ENCODE measurements around the gene PRCC.

Gene PRCC

GRCh38 chr1:156841295-156841855 is 74.0 kb downstream of the PRCC start:
- DNase-seq (ENCODE audit: low spot score), result no peak

- no peak for DNase-seq (ENCODE audit: low spot score)
Observed at GRCh38 chr1:156842618-156843300, 75.4 kb downstream of the PRCC start.

DNA sequence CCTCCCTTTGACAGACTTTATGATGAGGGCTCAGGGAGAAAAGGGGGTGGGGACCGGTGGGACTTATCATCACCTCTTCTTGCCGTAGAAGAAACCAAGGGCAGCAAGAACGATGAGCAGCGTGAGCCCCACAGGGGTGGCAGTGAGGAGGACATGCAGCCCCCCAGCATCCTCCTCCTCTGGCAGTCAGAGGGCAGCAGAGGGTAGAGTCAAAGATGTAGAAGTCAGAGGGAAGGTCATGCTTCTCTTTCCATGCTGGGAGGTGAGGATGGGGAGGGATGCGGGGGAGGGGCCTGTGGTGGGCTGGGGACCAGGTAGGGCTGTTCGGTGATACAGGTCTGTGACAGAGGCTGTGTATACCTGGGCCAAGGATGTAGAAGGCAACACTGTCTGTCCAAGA is 76.8 kb downstream of the PRCC start:
- DNase-seq (ENCODE audit: low spot score), result no peak

DNA sequence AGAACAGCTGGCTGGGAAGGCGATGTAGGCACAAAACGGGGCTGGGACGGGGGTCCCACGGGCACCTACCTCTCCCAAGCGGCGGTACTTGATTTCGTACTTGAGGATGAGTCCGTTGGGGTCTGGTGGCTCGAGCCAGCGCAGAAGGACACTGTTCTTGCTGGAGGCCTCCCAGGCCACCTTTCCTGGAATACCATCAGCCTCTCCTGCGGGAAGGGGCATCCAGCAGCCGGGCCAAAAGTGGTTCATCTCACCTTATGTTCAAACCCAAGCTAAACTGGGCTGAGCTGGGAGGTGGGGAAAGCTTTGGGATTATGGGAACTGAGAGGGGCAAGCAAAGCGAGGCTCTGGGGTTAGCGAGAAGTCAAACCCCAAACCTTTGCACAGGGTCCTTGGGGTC is 77.3 kb downstream of the PRCC start:
- DNase-seq (ENCODE audit: low spot score), result no peak

GRCh38 chr1:156845055-156845952 is 78.0 kb downstream of the PRCC start:
- DNase-seq (ENCODE audit: low spot score), result no peak

- no peak for DNase-seq (ENCODE audit: low spot score)
Observed at GRCh38 chr1:156845953-156846545, 78.7 kb downstream of the PRCC start.

DNA sequence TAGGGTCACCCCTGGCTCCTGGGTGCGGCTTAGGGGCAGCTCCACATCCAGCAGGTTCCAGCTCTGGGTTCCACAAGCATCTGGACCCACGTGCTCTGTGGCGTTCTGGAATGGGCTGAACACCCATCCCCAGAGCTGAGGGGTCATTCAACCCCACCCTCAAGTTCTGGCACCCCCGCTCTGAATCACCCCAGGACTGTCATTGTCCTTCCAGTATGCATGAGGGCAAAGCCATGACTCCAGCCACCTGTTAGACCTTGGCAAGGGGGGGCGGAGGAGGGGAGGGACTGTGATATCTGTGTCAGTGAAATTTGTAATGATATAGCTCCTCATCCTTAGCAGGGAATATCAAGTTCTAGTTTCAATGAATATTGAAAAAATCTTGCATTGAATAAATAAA is 79.3 kb downstream of the PRCC start:
- DNase-seq (ENCODE audit: low spot score), result no peak

DNA sequence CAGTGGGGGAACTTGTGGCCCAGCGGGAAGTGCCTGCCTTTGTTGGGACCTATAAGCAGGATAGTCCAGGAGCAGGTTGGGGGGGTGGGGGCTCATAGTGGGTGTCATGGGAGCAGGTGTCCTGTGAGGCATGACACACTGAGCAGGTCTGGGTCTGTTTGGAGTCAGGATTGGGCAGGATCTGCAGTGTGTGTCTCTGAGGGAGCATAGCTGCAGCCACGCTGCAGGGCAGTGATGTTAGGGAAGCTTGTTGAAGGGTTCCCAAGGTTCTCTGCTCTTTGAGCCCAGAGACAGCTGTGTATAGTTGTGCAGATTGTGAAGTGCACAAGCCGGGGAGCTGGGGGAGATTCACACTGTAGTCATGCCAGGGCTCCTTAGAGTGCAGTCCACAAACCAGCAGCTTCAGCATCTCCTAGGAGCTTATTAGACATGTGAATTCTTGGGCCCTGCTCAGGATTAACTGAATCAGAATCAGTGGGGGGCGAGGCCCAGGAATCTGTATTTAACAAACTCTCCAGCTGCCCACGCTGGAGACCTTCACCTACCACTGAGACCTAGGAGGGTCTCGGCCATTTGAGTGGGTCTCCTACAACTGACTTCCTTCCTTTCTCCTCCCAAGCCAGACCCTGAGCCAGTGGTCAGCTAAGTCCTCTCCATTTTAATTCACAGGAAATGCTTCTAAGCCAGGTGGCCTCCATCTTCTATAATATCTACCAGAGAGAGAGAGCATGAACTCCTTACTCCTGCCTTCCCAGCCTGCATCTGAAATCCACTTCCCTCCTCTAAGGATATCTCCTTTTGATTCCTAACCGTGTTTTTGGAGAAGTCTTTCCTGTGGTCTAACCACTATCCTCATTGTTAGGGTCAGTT is 80.5 kb downstream of the PRCC start:
- no peak for DNase-seq (ENCODE audit: low spot score)

GRCh38 chr1:156848461-156849150 is 81.3 kb downstream of the PRCC start:
- DNase-seq (ENCODE audit: low spot score), result peak; percentile 46

DNA sequence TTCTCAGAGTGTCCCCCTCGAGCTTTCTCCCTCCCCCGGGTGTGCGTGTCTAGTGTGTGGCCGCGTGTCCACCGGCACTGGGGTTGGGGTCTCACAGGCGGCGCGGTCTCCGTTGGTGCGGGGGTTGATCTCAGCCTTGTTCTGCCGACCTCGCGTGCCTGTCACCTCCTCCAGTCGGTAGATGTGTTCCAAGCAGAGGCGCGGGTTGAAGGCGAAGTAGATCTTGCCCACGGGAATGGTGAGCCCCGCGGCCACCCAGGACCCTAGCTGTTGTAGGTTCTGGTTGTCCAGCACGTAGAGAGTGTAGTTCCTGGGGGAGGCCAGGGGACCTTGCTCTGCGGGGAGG is 81.8 kb downstream of the PRCC start:
- DNase-seq (ENCODE audit: low spot score), result no peak

Data from kidney tubule cell (primary cell).